Testis (tissue), 3 donors: ENCODE data around the gene GMDS. TPM values are rescaled to one million over a fixed set of nuclear protein-coding genes. Genes with fewer than 3 reads are reported as not detected.
"Not testable (repeated sequence)": the region's sequence is repeated elsewhere in the genome, so short reads cannot be mapped to it uniquely, and the experiment has no call there.

Source experiments
- DNase-seq: peaks from one replicate; pipeline ENCODE4 v3.0.0-alpha.2; 2019
- H3K27ac ChIP-seq, 2 donors: fragments of 200-600 bp; sonication (generic); one replicate each; pipeline ENCODE4 v1.5.1; 2019
- H3K27me3 ChIP-seq: fragments of 200-600 bp; sonication (generic); one replicate; pipeline ENCODE4 v1.5.1; 2019
- H3K36me3 ChIP-seq: fragments of 200-600 bp; sonication (generic); one replicate; pipeline ENCODE4 v1.5.1; 2017; ENCODE audit warnings: low read depth; ENCODE audit errors: missing control alignments
- H3K4me1 ChIP-seq: fragments of 200-600 bp; sonication (generic); one replicate; pipeline ENCODE4 v1.5.1; 2019
- H3K4me3 ChIP-seq, 2 donors: fragments of 200-600 bp; sonication (generic); one replicate each; pipeline ENCODE4 v1.5.1; 2017 to 2019
- H3K9me3 ChIP-seq: fragments of 200-600 bp; sonication (generic); one replicate; pipeline ENCODE4 v1.5.1; 2017
- CTCF ChIP-seq, 3 experiments: fragments of 450-650 bp in 2 of 3; fragments of 200-600 bp in 1 of 3; sonication (generic) in 1 of 3; IDR thresholded peaks; one replicate each; pipeline ENCODE4 v1.5.1; 2016 to 2019; ENCODE audit warnings: antibody characterized with exemption in 3 of 3, mild to moderate bottlenecking in 2 of 3, moderate library complexity in 1 of 3
- POLR2A ChIP-seq: fragments of 450-650 bp; IDR thresholded peaks from one replicate; pipeline ENCODE4 v1.6.1; 2017; ENCODE audit warnings: antibody characterized with exemption, mild to moderate bottlenecking, moderate library complexity
- WGBS, 2 donors: methylation state at CpG; one replicate each; pipeline ENCODE4 v1.1.5; 2018; 5-methylcytosine and 5-hydroxymethylcytosine counted together
- intact Hi-C: fragments of 100-400 bp; cut with DNase I; formaldehyde crosslinking; loops from one replicate; pipeline ENCODE4 v1.15.1; 2023; ENCODE audit warnings: low total_unique reads
- polyA plus RNA-seq: library from polyadenylated mRNA; stranded (reverse); fragments of 350-450 nt; fragmentation: Illumina TruSeq; extraction: RNeasy Lipid Tissue Mini Kit (QIAGEN cat#74804); gene quantifications from one replicate; pipeline ENCODE4 v1.2.3, GENCODE V29; 2014; ENCODE audit warnings: low read depth, low replicate concordance; ENCODE audit not compliant: insufficient read depth
- total RNA-seq, 2 donors: library from RNA; depleted of rRNA; stranded (reverse); fragments of >200 nt; gene quantifications; one replicate each; pipeline ENCODE4 v1.2.3, GENCODE V29; 2016

The GMDS gene
- total and polyA plus RNA-seq, 3 donors from 2014 or later: 19.6 to 31.1 (median 22.2) TPM

DNA sequence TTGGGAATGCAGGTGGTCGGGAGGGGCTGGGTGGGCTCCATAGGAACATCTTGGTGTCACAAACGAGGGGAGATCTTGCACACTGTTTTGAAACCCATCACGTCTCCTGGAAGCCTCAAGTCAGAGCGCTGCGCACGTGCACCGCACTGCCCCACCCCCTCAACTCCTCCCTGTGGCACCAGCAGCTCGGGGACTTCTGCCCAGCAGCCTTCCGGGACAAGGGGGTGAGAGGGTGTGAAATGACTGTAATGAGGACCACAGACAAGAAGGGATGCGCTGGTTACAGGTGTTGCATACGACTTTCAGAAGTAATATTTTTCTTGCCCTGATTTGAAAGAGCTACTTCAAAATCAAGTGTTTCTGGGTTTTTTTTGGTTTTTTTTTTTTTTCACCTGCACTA lies 575.4 kb downstream of the GMDS start:
- no peak overlapping the region for H3K4me3 ChIP-seq

DNA sequence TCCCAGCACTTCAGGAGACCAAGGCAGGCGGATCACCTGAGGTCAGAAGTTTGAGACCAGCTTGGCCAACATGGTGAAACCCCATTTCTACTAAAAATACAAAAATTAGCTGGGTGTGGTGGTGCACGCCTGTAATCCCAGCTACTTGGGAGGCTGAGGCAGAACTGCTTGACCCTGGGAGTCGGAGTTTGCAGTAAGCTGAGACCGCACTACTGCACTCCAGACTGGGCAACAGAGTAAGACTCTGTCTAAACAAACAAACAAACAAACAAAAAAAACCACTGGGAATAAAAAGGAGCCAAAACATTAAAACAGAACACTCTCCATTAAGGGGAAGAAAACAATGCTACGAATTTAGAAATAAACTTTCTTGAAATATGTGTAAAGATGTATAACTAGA lies 576.9 kb downstream of the GMDS start:
- DNase-seq, H3K27me3 ChIP-seq, intact Hi-C loops, H3K4me3 ChIP-seq, H3K36me3 ChIP-seq, H3K4me1 ChIP-seq, H3K9me3 ChIP-seq, H3K27ac ChIP-seq: not testable (repeated sequence)
- 87 to 96% methylated on average over 5 of the region's 5 CpGs for WGBS, 2 donors

More for the DNA sequence above, 575.4 kb downstream of the GMDS start:
- Histone ChIP-seq H3K36me3 (no peaks in the 10 kb centered on the region), H3K9me3 (no peaks in the 10 kb centered on the region), H3K4me1 (no peaks in the 10 kb centered on the region), H3K27me3 (no peaks in the 10 kb centered on the region), H3K27ac (no peak overlapping the region)
- DNase-seq: no peak
- intact Hi-C loops: no loop called here
- WGBS, 2 donors: 92 to 96% methylated on average over 11 of the region's 11 CpGs
- TF ChIP-seq POLR2A (no peak), CTCF (IDR thresholded peaks at IDR 0.05) (no peak)

GRCh38 chr6:1667805-1668175 lies 577.6 kb downstream of the GMDS start:
- Histone ChIP-seq H3K36me3 (no peaks in the 10 kb centered on the region), H3K4me1 (no peaks in the 10 kb centered on the region), H3K27ac (no peak overlapping the region), H3K4me3 (no peak overlapping the region), H3K27me3 (no peaks in the 10 kb centered on the region), H3K9me3 (no peaks in the 10 kb centered on the region)
- TF ChIP-seq POLR2A (no peak), CTCF (IDR thresholded peaks at IDR 0.05) (no peak)
- no peak for DNase-seq
- 92% methylated on average over 4 of the region's 4 CpGs for WGBS, 2 donors
- intact Hi-C loops: no loop called here

GRCh38 chr6:1667012-1667804 lies 578.2 kb downstream of the GMDS start:
- Histone ChIP-seq H3K9me3 (no peaks in the 10 kb centered on the region), H3K36me3 (no peaks in the 10 kb centered on the region), H3K4me1 (no peaks in the 10 kb centered on the region), H3K4me3 (no peak overlapping the region), H3K27ac (no peak overlapping the region), H3K27me3 (no peaks in the 10 kb centered on the region)
- DNase-seq: no peak
- TF ChIP-seq CTCF (IDR thresholded peaks at IDR 0.05) (no peak), POLR2A (no peak)
- intact Hi-C loops: no loop called here
- 97% methylated on average over 6 of the region's 6 CpGs for WGBS, 2 donors

- 90 to 92% methylated on average over 2 of the region's 2 CpGs for WGBS, 2 donors
- Histone ChIP-seq H3K36me3 (no peaks in the 10 kb centered on the region), H3K9me3 (no peaks in the 10 kb centered on the region), H3K4me3 (no peak overlapping the region), H3K27ac (no peak overlapping the region), H3K27me3 (no peaks in the 10 kb centered on the region), H3K4me1 (no peaks in the 10 kb centered on the region)
- intact Hi-C loops: no loop called here
- TF ChIP-seq CTCF (IDR thresholded peaks at IDR 0.05): no peak
- no peak for TF ChIP-seq POLR2A
- DNase-seq: no peak
Measured at GRCh38 chr6:1665214-1665613, 580.2 kb downstream of the GMDS start.
